ENCODE data around the gene SLFN12L.
A peak's percentile ranks its signal among the peaks of the same experiment; 100 is the strongest.

The SLFN12L gene

GRCh38 chr17:35448214-35448898, 89.1 kb downstream of the SLFN12L start, which contains the start of gene SLFN13:
TSS of gene SLFN13 (minus strand) at chr17:35448766. CDS start at chr17:35445680, 3,086 bp downstream.
- TF ChIP-seq CTCF (IDR thresholded peaks at IDR 0.05): no peak
- no peak within 1 kb of the TSS for H3K27ac ChIP-seq
- no peaks in the 10 kb centered on the region for H3K27me3 ChIP-seq (ENCODE audit: control insufficient read depth, insufficient read depth, low read length)
- H3K79me2 ChIP-seq: no peaks in the 10 kb centered on the region
- H3K4me2 ChIP-seq (ENCODE audit: low read length): peak within 1 kb of the TSS; percentile 89
- H3K4me3 ChIP-seq (ENCODE audit: low read depth, low read length): peak within 1 kb of the TSS; percentile 90
- no peaks in the 10 kb centered on the region for H3K9me3 ChIP-seq (ENCODE audit: control insufficient read depth, low read length)
- H3K9ac ChIP-seq: no peak within 1 kb of the TSS
- H3K36me3 ChIP-seq (ENCODE audit: control insufficient read depth, insufficient read depth, low read length): no peaks in the 10 kb centered on the region
- H3K4me1 ChIP-seq: no peaks in the 10 kb centered on the region
- H2AFZ ChIP-seq: peak within 1 kb of the TSS; percentile 68

DNA sequence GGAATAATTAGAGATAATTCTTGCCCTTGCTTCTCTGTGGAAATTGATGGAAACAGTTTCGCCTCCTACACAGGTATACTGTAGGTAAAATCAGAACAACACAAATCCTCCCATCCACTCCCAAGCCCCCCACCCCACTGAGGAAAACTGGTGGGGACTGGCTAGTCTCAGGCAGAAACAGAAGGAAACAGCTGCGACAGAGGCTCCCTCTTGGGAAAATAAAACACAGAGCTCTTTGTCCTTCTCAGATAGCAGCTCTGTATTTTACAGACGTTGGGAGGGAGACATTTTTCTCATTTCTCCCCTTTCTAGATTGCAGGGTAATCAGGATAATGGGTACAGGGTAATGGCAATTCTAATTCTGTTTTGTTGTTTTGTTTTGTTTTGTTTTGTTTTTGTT, 90.0 kb downstream of the SLFN12L start:
- TF ChIP-seq CTCF (IDR thresholded peaks at IDR 0.05): no peak
- Histone ChIP-seq H3K4me2 (ENCODE audit: low read length) (no peak overlapping the region), H3K79me2 (no peaks in the 10 kb centered on the region), H3K4me3 (ENCODE audit: low read depth, low read length) (no peak overlapping the region), H3K9ac (no peak overlapping the region), H3K27ac (no peak overlapping the region), H3K9me3 (ENCODE audit: control insufficient read depth, low read length) (no peaks in the 10 kb centered on the region), H3K27me3 (ENCODE audit: control insufficient read depth, insufficient read depth, low read length) (no peaks in the 10 kb centered on the region), H3K4me1 (no peaks in the 10 kb centered on the region), H3K36me3 (ENCODE audit: control insufficient read depth, insufficient read depth, low read length) (no peaks in the 10 kb centered on the region), H2AFZ (no peak overlapping the region)

- Histone ChIP-seq H3K79me2 (no peaks in the 10 kb centered on the region), H3K4me2 (ENCODE audit: low read length) (no peak overlapping the region), H3K4me3 (ENCODE audit: low read depth, low read length) (no peak overlapping the region), H3K4me1 (peaks cover 4% of the 10 kb centered on the region), H3K36me3 (ENCODE audit: control insufficient read depth, insufficient read depth, low read length) (no peaks in the 10 kb centered on the region), H3K9ac (no peak overlapping the region), H3K27ac (no peak overlapping the region), H3K9me3 (ENCODE audit: control insufficient read depth, low read length) (no peaks in the 10 kb centered on the region), H2AFZ (no peak overlapping the region), H3K27me3 (ENCODE audit: control insufficient read depth, insufficient read depth, low read length) (no peaks in the 10 kb centered on the region)
- TF ChIP-seq CTCF (IDR thresholded peaks at IDR 0.05): no peak
These were observed 99.0 kb downstream of the SLFN12L start for GRCh38 chr17:35438433-35438832.

DNA sequence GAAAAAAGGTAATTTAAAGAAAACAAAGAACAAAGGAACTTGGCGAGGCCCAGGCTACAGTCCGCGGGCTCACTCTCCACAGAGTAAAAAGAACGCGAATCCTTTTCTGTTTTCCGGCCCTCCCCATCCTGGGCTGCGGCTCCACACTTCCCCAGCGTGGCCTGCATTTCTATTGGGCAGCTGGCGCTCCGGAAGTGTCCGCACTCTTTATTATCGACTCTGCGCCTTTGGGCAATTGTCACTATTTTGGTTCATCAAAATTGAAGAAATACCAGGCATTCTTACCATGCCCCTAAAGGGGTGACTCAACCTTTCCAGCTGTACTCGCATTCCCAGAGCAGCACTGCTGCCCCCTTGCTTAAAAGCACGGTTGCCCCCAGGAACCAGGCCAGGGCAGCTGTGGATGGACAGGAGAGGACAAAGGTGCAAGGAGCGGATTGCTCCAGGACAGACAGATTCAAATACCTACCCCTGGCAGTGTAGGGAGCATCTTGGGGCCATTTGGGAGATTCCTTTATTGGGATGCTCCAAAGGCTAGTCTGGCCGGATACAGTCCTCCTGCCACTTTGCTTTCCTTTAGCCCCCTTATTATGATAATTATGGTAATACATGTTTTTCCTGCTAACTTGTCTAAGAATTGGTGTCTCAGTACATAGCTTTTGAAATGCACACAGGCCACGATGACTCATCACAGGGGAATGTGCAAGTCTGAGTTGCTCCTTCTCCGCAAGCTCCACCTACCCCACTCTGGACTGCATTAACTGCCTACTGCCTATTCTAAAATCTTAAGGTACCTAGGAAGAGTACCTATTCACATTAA, 104.2 kb downstream of the SLFN12L start:
- Histone ChIP-seq H3K4me1 (peaks cover 6% of the 10 kb centered on the region), H3K9ac (no peak overlapping the region), H3K27me3 (ENCODE audit: control insufficient read depth, insufficient read depth, low read length) (no peaks in the 10 kb centered on the region), H3K4me3 (ENCODE audit: low read depth, low read length) (peak overlapping the region; percentile 53), H3K9me3 (ENCODE audit: control insufficient read depth, low read length) (no peaks in the 10 kb centered on the region), H3K27ac (peak overlapping the region; percentile 37), H2AFZ (peak overlapping the region; percentile 79), H3K79me2 (no peaks in the 10 kb centered on the region), H3K4me2 (ENCODE audit: low read length) (peak overlapping the region; percentile 50), H3K36me3 (ENCODE audit: control insufficient read depth, insufficient read depth, low read length) (no peaks in the 10 kb centered on the region)
- no peak for TF ChIP-seq CTCF (IDR thresholded peaks at IDR 0.05)
